GM21447 (cell line): ENCODE data around the gene RAB3GAP1.
A peak's percentile ranks its signal among the peaks of the same experiment; 100 is the strongest.
"Not testable (repeated sequence)": the region's sequence is repeated elsewhere in the genome, so short reads cannot be mapped to it uniquely, and the experiment has no call there.

Source experiments
- ATAC-seq: cut with Tn5 transposase; IDR thresholded peaks from one replicate; pipeline ENCODE4 v1.9.1; 2021; ENCODE audit not compliant: unreplicated experiment

Gene RAB3GAP1

DNA sequence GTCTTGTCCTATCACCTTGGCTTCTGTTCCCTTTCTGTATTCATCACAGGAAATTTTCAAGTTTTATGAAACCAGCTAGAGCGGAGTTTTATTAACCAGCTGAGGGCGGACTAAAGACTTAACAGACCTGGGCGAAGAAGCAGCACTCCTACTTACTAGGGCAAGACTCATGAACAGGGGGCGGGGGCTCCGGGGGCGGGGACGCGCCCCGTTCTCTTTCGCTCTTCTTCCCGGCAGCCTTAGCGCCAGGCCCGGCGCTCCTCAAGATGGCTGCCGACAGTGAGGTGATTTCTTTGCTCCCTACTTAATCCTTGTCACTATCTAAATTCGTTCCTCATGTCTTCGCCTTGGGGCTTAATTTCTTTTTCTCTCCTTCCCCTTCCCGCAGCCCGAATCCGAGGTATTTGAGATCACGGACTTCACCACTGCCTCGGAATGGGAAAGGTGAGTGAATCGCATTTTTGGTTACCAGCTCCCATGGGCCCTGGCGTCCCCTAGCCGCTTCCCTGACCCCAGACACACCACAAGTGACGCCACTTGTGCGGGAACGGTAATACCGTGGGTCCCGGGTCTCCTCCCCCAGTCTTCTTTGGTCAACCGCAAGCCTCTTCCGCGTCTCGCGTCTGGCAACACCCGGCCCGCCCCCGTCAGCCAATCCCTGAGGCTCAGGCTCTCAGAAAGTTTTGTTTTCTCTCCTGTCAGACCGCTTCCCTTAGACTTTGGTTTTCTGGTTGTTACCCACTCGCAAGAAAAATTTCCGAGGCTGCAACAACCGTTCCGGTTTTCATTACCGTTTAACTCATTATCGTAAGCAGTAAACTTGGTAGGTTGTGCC lies at the start of gene RAB3GAP1:
Gene RAB3GAP1, plus strand, starts transcription at position 251 of the 835 bp plus-strand sequence. Its CDS starts 16 bp downstream, at position 267.
- ATAC-seq = peak; percentile 81

DNA sequence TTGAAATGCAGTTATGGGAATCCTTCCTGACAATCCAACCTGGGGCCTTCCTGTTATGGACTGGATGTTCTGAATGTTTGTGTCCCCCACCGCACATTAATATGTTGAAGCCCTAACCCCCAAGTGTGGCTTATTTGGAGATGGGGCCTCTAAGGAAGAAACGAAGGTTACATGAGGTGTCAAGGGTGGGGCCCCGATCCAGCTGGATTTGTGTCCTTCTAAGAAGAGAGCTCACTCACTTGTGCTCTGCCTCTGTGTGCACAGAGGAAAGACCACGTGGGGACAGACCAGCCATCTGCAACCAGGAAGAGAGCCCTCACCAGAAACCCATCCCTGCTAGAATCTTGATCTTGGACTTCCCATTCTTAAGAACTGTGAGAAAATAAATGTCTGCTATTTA lies 49.3 kb upstream of the RAB3GAP1 start:
- ATAC-seq = no peak

DNA sequence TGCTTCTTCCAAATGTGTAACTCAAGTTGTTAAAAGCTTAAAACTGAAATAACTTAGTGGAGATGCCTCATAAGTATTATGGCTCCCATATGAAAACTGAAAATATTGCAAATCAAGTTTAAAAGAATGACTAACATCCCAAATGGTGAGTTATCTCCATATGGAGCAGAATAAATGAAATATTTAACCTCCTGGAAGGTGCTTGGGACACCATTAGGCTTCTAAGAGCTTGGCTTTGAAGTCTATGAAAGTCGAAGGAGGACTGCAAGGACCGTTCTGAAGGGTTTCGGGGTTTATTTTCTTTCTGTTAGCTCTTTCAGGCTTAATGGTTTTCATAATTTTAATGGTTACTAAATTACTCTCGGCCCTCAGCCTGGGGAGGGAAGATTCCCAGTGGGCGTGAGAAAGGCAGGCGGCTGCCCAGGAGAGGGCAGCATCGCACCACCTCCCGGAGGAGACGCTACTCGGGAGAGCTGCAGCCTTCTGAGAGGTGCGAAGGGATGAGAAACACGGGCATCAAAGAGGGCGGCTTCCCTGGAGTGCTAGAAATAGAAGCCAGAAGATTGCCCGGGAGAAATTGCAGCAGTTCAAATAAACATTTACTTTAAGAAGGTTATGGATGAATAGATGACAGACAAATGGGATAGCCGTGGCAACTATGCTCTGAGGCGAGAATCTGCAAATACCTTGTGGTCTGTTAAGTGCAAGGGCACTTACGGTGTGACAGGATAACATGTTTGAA lies 47.9 kb upstream of the RAB3GAP1 start:
- ATAC-seq = peak; percentile 81

DNA sequence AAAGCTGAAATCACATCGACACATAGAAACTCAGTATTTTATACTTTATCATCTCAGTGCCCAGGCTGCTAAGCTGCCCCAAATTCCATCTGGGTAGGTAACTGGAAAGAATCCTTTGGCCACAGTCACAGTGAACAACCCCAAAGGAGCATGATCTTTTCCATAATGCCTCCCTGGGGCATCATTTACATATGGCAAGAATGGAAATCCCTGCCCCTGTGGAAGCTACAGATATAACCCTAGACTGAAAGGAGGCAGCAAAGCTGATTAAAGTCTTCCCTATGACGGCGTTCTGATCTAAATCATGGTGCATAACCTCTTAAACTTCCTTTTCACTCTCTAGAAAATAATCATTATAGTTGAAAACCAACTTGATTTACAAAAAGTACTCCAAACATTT lies 46.3 kb upstream of the RAB3GAP1 start:
- no peak for ATAC-seq

DNA sequence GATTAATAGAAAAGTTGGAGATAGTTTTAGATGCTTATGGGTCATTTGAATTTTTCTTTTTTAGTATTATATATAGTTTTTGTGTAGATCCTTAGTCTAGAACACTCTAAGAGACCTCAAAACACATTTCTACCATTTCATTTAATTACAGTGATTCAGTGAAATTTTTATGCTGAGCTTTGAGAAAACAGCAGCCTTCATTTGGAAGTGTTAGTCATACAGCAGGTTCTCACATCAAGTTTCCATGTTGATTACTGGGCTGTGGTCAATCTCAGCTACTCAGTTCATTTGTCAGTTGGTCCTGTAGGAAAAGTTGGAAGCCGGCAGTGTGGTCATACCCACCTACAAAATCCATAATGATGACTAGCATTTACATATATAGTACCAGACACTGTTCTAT lies 42.8 kb upstream of the RAB3GAP1 start:
- no peak for ATAC-seq

DNA sequence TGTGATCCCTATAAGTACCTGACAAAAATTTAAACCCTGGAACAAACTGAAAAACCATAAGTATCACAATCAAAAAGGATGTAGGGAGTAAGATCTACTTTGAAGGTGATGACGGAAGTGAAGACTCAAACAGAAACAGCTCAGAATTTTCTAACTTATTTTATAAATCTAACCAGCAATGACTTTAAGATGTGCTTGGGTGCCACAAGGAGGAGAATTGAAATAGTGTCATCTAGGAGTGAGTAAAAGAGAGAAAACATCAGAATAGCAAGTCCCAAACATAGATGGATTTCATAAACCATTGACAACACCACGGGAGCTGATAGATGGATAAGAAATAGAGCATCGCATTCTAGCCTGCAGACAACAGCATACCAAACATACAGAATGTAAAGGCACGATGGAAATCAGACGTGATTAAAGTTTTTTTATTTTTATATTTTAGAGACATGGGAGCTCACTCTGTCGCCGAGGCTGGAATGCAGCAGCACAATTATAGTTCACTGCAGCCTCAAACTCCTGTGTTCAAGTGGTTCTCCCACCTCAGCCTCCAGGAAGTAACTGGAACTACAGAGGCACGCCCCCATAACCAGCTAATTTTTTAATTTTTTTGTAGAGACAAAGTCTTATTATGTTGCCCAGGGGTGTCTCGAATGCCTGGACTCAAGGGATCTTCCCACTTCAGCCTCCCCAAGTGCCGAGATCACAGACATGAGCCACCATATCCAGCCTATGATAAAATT lies 41.7 kb upstream of the RAB3GAP1 start:
- no peak for ATAC-seq

DNA sequence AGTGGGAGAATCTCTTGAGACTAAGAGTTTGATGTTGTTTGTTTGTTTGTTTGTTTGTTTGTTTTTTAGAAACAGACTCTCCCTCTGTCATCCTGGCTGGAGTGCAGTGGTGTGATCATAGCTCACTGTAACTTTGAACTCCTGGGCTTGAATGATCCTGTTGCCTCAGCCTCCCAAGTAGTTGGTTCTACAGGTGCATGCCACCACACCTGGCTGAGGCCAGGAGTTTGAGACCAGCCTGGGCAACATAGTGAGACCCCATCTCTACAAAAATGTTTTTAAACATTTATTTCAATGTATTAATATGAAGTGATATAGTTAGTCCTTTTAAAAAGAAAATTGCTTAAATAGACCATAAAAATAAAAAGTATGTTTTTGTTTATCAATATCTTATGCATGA lies 40.5 kb upstream of the RAB3GAP1 start:
- ATAC-seq = no peak

DNA sequence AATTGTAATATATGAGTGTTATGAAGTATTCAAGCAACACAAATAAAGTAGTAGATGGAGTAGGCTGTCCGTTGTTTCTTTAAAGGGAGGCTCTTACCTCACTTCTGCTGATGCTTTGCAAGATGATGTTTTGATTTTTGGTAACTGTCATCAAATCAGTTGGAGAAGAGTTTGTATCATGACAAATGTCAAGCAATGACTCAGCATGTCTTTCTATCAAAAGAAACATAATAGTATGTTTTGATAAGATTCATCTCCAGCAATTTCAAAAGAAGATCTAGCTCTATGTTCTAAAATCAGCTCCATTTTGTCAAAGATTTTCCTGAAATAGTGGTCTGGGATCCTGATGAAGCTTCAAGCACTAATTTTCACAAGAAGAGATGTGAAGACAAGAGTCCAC lies 30.5 kb upstream of the RAB3GAP1 start:
- no peak for ATAC-seq

DNA sequence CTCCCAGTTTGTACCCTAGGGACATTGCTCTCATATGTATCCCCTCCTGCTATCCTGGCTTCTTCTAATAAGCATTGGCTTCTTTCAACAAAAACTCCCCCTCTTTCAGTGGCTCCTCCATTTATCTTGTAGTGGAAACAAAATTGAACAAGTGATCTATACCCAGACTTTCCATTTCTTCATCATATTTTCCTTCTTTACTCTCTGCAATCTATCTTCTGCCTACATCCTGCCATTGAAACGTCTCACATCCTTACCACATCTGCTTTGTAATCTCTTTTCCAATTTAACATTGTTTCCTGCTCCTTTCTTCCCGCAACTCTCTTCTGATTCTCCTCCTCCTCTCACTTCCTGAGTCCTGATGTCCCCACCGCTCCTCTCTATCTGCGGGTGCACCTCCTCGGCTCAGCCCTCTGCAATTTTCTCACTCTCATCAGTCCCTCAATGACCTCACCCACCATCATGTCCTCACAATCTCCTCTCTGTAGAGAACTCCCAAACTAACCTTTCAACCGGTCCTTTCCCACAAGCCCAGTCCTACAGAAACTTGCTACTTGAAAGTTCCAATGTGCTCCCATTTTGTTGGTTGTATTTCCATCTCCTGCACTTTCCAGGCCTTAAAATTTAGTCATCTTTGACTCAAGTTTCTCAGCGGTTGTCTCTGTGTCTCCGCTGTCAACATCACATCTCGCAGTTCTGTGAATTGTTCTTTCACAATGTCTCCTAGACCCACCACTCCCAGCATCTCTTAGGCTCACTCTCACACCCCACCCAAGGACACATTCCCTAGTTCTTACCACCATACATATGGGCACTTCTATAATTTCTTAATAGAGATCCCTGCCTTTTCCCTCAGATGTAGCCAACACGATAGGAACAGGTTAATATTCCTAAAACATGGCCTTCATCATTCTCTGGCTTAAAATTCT lies 28.9 kb upstream of the RAB3GAP1 start:
- ATAC-seq = no peak

DNA sequence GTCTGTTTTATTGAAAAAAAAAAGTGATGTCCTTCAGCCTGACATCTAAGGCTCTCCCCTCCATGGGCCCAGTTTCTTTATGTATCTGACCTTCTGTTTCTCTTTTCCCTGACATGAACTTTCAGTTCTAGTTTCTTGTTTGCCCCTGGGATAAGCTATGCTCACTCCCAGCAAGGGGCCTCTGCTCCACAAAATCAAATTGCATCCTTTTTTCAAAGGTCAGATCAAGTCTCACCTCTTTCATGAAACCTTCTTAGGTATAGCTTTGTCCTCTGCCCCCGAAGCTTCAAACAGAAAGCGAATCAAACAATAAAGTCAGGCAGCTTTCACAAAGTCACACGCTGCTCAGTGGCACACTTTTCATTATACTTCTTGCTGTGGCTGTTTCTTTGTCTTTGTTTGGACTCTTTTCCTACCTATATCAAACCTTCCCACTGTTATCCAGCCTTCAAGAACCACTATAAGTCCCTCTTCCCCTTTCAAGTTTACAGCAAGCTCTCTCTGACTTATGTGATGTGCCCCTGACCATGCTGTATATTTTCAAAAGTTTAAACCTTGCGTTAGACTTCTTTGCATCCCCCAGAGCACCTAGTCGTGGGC lies 28.1 kb upstream of the RAB3GAP1 start:
- no peak for ATAC-seq

DNA sequence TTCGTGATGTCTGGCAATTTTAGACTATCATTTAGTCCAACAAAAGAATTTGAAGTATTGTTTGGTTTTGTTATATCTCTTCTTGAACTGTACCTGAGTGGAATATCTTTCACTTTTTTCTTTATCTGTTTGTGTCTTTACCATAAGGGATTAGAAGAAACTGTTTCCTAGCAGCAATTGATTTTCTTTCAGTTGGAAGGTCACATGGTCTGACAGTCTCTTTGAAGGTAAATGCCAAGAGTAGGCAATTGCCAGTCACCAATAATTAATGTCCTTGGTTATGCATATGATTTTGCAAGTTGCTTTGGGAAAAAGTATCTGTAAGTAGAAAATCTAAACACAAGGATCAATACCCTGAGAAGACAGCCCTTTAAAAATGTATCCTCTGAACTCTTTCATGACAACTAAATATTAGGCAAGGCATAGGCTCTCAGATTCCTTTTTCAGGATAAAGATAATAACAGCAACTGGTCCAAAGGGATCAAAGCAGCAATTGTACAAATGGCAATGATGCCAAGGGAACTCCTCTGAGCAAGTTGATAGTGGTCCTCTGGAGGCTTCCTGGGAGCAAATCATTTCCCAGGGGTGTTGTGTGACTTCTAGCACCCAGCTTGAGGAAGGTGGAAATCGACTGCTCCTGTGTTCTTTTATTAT lies 22.5 kb upstream of the RAB3GAP1 start:
- no peak for ATAC-seq

DNA sequence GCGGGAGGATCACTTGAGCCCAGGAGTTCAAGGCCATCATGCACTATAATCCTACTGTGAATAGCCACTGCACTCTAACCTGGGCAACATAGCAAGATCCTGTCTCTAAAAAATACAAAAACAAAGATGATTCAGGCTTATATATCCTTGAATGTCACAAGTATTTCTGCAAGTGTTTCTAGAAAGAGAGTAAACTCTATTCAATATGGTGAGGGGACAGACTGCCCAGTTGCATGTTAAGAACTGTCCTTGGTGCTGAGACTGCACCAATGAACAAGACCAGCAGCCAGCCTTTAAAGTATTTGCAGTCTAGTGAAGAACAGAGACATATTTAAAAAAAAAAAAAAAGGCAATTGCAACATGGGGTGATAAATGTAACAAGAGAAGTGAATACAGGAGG lies 21.3 kb upstream of the RAB3GAP1 start:
- no peak for ATAC-seq

DNA sequence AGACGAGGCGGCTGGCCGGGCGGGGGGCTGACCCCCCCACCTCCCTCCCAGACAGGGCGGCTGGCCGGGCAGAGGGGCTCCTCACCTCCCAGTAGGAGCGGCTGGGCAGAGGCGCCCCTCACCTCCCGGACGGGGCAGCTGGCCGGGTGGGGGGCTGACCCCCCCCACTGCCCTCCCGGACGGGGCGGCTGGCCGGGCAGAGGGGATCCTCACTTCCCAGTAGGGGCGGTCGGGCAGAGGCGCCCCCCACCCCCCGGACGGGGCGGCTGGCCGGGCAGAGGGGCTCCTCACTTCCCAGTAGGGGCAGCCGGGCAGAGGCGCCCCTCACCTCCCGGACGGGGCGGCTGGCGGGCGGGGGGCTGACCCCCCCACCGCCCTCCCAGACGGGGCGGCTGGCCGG lies 18.9 kb upstream of the RAB3GAP1 start:
- ATAC-seq = not testable (repeated sequence)

DNA sequence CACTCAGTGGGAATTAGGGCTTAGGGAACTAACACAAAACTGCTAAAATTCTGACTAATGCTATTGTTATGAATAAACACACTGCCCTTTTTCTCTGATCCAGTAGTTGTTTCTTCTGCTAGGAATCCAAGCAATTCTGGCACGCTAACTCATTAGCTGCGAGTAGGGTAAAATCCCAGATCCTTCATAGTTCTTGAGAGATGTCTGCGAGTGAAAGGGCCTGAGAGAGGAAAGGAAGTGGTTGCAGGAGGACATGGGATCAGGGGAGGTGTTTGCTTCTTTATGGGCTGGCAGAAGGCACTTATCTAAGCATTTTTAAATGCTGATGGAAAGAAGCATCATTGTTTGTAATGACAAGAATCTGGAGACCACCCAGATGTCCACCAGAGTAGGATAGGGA lies 14.3 kb upstream of the RAB3GAP1 start:
- no peak for ATAC-seq

DNA sequence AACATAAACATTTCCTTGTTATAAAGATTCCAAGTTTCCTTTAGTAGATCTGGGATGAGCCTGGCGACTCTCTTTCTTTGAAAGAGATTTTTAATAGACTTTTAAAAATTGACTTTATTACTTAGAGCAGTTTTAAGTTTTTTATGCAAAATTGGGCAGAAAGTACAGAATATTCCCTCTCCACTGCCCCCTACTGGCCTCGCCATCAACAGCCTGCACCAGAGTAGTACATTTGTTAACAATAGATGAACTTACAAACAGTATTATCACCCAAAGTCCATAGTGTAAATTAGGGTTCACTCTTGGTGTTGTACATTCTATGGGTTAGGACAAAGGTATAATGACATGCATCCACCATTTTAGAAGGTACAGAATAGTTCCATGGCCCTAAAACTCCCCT lies 8.7 kb upstream of the RAB3GAP1 start:
- no peak for ATAC-seq

DNA sequence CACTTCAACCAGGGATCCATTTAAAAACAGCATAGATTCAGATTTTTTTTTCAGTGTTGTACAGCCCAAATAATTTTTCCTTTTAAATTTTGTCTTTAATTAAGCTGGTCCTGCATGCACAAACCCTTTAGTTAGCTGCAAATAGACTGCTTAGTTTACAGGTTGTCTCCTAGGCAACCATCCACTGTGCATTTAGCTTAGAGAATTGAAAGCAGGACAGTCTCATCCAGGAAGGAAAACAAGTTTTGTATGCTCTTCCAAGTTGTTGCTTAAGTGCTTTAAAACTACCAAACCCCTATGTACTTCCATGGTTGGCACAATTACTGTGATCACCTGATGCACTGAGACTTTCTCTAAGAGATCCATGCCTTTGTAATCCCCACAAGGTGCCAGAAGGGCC lies 4.8 kb upstream of the RAB3GAP1 start, which contains the start of gene MAP3K19:
Gene MAP3K19, minus strand, starts transcription at position 148 of the 400 bp plus-strand sequence. CDS start 22,800 bp downstream, outside the sequence.
- ATAC-seq = no peak

DNA sequence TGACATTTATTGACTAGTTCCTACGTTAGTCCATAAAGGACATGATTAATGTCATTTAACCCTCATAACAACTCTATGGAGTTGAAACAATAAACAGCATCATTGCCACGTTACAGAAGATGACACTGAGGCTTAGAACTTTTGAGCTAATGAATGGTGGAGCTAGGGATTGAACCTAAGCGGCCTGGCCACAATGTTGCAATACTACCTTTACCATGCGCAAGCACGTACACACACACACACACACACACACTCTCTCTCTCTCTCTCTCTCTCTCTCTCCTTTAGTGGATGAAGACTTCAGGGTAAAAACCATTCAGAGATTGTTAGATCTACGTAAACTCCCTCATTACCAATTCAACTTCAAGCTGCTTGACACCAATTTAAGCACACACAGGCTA lies 4.0 kb upstream of the RAB3GAP1 start:
- no peak for ATAC-seq

DNA sequence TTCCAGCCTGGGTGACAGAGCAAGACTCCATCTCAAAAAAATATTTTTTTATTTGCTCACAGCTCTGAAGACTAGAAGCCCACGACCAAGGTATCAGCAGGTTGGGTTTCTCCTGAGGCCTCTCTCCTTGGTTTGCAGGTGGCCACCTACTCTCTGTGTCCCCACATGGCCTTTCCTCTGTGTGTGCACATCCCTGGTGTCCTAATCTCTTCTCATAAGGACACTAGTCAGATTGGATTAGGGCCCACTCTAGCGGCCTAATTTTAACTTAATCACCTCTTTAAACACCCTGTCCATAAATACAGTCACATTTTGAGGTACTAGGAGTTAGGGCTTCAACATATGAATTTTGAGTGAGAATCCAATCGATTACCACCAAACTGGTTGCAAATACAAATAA lies 2.0 kb upstream of the RAB3GAP1 start:
- ATAC-seq = no peak

DNA sequence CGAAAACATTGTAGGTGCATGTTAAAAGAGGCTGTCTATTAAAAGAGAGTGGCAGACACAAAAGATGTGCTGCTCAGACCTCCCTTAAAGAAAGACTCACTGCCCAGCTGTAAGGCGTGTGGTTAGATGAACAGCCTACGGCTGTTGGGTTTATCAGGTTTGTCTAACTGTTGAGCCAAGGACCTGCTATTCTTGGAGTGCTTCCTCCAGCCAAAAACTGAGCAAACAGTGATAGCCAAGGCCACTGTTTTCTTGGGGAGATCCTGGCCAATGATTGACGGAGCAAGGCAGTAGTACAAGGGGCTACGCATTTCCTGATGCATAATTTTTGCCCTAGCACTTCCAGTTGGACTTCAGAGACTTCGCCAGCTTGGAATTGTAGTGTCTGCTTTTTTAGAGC lies 1.4 kb upstream of the RAB3GAP1 start:
- ATAC-seq = no peak
